KBM-7 (cell line): ENCODE results near the gene SOX1.

Experiments used
- DNase-seq: peaks from one replicate; pipeline ENCODE4 v3.0.0-alpha.2; 2015
- in situ Hi-C: fragments of 300-500 bp; cut with MboI; formaldehyde crosslinking; loops from 2 replicates; pipeline ENCODE4 v1.14.3; 2020; ENCODE audit warnings: low sequenced_read_pairs, low pct_unique_long_range_greater_than_20kb, mixed read lengths

The SOX1 gene

DNA sequence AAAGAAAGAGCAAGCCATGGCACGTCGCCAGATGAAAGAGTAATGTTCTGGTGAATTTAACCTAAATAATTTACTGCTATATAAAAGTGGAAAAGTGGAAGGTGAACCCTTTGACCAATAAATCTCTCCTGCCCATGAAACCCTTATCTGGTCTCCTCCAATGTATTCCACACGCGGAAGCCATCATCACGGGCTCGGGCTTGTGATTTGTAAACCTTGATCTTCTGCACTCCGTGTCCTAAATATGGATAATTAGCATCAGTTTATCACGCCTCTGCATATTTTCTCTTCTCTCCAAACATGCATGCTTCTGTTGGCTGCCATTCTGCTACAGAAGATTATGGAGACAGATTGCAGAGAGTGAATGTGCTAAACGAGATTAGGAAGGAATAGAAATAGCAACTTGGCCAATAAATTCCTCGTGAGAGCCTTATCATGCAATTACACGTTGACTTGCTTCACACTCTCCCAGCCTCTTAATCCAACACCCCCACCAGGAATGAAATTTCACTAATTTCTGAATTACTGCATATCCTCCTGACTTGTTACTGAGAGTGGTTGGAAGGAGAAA is 34.5 kb downstream of the SOX1 start:
- no peak for DNase-seq
- in situ Hi-C loops: no loop called here

DNA sequence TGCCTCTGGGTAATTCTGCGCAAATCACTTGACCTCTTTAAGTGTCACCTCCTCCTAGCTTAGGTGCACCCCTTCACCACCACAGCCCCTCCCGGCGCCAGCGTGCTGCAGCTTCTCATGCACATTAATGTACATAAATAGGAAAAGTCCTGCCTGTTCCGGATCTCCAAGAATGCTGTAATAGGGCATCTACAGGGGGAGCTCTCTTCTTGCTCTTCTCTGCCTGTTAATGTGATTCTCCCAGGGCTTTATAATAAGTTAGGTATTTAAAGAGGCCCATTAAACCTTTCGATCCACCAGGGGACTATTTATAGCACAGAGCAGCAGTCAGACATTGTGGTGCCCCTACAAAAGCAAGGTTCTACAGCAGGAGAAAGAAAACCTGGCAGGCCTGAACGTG is 35.3 kb downstream of the SOX1 start:
- in situ Hi-C loops: no loop called here
- no peak for DNase-seq

DNA sequence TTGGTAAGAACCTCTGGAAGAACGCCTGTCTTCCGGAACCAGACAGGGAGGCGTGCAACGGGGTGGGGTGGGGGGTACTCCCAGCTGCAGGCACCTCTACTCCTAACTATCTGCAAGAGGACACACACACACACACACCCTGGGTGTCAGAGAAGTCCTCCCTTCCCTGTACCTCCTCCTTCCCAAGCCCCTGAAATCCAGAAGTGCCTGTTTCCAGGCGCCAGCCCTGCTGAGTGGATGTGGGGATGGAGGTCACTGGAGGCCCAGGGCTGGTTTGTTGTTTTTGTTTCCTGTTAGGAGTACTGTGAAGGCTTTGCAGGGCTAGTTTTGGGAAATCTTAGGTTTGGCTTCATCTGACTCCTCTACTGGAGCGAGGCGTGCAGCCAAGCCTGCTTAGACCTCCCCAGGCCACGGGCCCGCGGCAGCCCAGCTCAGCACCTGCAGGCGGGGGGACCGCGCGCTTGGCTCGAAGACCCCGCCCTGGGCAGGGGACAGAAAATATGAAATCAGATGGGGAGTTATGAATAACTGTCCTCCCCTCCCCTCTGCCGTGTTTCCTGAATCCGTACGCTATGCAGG is 36.4 kb downstream of the SOX1 start:
- in situ Hi-C loops: no loop called here
- DNase-seq: no peak

DNA sequence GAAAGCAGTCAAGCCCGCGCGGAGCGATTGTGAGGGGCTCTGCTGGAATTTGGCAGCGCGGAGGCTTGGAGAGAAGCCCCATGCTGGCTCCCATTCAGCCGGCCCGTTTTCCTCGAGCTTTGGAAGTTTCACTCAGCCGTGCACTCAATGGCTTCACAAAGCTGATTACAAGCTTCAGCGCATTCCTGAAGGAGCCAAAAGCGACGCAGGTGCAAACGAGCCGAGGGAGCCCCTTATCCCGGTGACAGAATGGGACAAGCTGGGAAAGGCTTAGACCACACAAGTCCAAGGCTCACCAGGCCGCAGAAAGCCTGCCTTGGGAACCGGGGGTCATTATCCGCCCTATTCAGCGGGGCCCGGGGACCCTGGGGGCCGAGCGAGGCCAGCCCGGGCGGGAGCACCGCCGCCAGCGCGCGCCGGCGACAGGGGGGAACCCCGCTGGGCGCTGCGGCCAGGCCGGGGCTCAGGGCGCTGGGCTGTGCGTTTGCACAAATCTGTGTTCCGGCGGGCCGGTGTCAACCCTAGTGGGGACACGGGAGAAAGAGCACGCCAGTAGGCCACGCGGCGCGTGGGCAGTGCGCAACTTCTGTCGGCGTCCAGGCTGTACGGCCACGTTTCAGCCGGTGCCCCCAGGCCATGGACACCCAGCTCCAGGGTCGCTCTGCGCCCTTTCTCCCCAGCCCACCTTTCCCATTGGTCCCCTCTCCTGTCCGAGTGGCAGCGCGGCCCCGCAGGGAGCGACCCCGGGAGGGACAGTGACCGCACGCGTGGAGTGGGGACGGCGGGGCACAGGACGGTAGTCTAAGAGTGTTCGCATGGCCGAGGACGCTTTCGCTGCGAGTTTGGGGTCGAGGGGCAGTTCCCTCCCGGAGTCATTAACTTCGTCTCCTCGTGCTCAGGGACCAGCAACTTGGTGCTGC is 37.3 kb downstream of the SOX1 start:
- in situ Hi-C loops: no loop called here
- DNase-seq: no peak

DNA sequence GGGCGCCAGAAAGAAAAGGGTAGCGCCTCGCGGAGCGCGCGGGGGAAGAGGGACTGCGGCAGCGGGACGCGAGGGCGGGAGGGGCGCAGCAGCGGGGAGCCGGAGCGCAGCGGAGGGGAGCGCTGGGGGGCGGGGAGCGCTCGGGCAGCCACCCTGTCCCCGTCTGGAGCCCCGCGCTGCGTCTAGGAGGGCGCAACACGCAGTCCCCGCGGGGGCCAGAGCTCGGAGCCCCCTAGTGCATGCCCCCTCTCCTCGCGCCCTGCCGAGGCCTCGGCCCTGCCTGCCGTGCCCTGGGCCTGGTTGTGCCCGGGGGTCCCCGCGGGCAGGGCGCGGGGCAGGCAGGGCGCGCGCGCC is 37.9 kb downstream of the SOX1 start:
- in situ Hi-C loops: no loop called here
- no peak for DNase-seq

DNA sequence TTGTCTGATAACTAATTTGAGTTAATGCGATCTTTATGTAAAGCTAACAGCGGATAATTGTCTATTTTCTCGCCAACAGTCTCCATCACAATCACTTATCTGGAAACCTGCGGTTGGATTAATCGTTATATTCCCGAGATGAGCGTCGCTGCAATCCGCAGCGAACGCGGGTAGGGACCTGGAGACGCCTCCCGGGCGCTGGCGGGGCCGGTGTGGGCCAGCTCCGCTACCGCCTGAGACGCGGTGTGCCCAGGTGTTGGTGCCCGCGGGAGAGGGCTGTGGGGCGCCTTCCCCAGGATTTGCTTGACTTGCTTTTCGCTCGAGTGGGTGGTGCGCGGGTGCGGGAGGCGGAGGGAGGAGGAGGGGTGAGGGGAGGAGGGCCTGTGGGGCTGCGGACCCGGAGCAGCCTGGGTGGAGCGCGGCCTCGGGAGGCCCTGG is 38.3 kb downstream of the SOX1 start:
- DNase-seq: no peak
- in situ Hi-C loops: no loop called here

DNA sequence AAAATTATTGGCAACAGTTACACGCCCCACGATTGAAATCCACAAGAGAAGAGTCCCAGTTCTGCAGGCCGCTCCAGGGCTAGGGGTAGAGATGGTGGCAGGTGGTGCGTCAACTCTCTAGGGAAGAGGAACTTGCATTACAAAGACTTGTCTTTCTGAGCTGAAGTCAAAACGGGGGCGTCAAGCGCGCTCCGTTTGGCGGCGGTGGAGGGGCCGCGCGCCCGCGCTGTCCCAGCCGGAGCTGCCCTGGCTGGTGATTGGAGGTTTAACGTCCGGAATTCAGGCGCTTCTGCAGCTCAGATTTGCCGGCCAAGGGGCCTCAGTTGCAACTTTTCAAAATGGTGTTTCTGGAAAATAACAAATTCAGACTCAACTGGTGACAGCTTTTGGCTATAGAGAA is 38.9 kb downstream of the SOX1 start:
- in situ Hi-C loops: no loop called here
- DNase-seq: no peak

DNA sequence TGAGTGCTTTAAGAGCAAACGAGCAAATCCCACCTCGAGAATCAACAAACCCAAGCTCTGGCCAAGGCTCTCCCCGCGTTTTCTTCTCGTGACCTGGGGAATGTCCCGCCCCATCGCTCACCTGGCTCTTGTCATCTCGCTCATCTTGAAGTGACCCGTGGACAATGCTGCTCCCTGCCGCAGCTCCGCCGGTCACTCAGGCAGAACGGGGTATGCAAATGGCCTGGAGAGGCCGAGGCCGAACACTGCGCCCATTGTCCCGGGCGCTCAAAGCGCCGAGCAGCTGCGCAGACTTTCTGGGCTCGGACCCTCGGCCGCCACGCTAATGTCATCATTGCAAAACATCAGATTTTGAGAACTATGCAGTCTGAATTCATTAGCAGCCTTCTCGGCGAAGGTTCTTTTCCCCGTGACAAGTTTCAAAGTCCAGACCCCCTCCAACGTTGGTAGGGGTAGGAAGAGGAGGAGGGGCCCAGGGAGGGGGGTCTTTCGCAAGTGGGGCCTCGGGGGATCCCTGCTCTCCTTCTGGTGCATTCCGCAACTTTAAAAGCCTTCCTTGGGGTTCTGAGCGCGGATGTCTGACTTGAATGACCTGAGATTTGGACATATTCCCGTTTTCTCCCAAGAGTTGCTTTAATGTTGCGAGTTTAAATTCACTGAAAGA is 39.7 kb downstream of the SOX1 start:
- DNase-seq: no peak
- in situ Hi-C loops: no loop called here

DNA sequence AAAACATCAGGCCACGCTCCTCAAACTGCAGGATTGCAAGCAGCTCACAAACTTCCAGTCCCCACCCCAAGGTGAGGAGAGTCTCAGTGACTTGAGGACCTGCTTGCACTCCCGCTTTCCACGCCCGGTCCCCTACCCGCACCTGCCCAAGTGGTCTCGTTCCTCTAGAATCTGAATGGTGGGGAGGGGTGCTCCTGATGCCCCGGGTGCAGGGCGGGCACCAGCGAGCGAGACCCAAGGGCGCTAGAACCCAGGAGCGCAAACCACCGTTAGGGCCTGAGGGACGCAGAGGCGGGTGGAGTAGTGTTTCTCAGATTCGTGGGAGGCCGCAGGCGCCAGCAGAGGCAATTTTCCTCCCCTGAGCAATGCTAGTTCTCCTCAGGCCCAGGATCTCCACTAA is 40.3 kb downstream of the SOX1 start:
- in situ Hi-C loops: no loop called here

DNA sequence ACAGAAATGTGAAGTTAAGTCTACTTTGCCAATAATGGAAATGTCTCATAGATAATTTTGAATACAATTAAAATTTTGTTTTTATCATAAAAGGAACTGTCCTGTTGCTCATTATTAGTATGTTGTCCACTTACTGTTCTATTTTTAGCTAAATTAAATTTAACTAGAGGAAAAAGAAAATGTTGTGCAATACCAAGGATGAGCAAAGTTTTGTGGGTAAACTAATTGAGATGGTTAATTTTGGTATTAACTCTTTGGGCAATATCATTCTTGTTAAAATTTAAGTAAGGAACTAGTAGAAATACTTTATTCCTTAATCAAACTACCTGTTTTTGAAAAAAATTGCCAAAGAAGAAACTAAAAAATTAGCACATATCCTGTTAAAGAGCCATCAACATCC is 43.5 kb downstream of the SOX1 start:
- in situ Hi-C loops: no loop called here
- DNase-seq: no peak

More for the DNA sequence above, 40.3 kb downstream of the SOX1 start:
- no peak for DNase-seq

DNA sequence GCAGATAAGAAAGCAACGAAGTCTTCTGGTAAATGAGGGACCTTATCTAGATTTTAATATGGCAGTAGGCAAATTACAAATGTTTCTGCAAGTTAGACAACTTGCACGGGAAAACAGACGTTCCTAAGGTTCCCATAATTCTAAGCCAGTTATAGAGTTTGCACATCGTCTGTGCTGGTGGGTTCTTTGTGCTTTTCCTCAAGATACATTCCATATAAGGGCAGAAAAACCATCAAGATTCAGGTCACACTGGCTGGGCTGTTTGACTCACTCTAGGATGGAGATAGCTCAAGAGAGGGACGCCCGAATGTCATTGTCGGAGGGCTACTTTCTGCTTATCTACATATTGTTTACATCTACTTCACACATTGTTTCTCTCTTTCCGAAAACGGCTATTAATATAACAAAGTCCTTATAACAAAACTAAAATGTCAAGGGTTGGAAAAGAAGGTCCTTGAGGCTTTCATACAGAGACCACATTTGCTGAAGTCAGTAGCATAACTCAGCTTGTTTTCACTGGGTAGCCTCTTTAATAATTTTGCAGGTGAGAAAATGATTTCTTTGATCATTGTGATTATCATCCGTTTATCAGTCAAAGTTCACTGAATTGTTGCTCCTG is 44.4 kb downstream of the SOX1 start:
- no peak for DNase-seq
- in situ Hi-C loops: no loop called here

DNA sequence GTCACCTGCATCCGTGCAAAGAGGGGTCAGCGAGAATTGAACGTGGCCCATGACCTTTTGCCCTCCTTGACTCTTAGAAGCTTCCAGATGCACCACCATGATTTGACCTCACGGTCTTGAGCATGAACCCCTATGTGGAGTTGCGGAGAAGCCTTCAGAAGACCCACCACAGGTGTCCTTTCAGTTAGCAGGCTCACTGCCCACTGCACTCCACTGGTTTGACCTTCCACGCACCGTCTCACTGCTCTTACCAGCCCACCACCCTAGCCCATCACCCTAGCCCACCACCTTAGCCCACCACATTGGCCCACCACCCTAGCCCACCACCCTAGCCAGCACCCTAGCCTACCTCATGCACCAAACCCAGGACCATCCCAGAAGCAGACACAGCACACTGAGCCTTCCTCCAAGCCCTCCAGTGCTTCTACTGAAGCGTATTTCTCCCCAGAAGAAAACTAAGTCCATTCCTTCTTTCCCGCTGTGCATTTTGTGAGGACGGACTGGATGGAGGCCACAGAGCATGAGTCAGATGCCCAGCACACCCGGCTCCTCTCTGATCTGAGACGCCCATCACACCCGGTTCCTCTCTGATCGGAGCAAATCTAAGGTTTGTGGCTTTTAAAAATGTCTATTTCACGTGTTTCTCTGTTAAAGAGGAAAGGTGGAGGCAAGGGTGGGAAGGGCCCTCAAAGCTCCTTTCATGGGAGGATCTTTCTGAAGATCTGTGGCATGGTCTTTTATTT is 45.8 kb downstream of the SOX1 start:
- in situ Hi-C loops: no loop called here
- no peak for DNase-seq

DNA sequence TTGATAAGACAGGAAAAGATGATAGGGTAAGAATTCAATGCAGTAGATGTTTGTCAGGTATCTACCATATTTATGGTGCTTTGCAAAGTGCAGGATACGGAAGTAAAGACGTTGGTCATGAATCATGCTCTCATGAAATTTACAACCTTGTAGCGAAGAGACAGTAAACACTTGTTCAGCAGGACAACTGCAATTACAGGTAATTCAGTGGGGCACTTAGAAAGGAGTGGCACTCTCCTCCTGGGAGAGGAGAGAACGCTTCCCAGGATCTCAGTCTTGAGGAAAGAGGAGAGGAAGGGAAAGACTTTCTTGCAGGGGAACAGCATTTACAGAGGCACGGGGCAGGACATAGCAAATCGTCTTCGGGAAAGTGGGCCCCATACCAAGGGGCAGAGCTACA is 46.4 kb downstream of the SOX1 start:
- DNase-seq: no peak
- in situ Hi-C loops: no loop called here

DNA sequence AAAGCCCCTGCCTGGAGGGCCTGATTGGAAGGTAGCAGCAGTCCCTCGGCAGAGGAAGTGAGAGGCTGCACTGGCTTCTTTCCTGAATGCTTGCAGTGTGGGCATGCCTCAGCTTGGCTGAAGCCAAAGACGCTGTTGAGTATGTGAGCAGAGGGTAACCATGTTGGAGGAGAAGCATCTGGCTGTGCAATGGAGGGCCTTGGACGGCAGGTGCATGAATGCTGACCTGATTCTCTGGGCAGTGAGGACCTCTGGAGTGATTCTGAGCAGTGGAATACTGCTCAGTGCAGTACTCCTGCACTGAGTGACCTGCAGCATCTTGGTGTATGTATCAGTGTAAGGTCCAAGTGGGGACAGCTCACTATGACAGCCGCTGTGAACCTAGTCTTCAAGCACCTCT is 46.9 kb downstream of the SOX1 start:
- in situ Hi-C loops: no loop called here
- no peak for DNase-seq

DNA sequence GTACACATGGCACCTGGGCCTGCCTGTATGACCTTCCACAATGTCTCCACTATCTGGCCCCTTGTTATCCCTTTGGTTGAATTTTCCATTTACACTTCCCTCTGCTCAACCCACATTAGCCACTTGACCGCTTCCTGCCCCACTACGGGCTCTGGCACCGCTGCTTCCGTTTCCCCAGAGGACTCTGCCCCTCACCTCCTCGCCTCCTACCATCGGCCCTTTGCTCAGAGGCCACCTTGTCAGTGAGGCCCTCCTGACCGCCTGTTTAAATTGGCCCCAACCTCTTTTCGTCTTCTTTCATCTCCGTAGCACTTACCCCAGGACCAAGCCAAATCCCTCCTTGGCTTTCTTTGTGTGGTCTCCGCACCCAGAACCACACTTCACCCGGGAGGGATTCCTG is 47.4 kb downstream of the SOX1 start:
- no peak for DNase-seq
- in situ Hi-C loops: no loop called here

DNA sequence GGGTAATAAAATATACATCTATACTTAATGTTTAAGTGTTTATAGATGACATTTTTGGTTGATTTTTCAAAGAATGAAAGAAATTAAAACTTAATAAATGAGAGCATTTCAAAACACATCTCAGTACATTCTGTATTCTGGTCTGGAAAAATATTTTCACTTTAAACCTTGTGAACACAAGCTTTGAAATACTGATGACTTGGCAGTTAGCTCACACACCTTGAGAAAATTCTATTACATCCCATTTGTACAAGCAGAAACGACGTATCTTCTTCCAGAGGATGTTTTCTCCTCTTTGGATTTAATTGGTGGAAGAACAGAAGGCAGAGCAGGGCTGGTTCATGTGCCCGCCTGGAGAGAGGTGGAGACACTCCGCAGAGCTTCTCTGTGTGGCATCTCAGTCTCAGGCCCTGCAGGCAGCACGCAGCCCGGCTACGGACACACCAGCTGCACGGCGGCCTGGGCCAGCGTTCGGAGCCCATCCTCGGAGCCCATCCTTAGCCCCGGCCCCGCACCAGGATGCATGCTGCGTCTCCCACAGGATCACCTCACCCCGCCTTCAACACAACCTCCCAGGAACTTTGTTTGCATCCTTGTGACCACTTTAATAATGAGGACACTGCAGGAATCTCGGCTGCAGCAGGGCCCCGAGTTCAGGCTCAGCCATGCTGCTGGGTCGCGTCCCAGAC is 48.6 kb downstream of the SOX1 start:
- no peak for DNase-seq
- in situ Hi-C loops: no loop called here

DNA sequence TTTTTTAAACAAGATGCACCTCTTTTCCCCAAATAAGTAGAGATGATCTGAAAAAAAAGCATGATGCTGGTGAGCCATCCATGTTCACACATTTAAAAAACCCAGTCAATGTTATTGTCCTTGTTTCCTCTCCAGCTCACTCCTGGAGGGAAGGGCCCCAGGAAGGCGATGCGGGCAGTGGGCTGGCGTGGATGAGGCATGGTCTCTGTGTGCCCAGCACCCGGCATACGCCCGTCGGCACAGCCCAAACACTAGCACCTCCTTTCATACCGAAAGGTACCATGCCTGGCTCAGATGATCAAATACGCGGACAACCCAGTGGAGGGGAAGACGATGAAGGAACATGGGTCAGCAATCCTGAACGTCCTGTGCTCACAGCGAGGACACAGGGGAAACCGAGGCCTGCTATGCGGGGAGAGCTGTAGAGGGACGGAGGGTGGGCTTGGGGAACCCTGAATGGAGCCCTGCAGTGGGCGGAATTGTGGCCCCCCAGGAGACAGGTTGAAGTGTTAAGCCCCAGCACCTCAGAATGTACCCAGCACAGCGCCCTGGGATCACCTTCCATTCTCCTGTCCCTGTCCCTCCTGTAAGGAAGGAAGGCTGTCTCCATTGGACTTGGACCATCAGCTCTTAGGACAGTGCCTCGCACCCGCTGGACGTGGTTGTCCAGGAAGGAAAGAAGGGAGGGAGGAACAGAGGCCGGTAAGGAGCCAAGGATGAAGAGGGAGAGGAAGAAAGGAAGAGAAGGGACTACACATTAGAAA is 49.4 kb downstream of the SOX1 start:
- in situ Hi-C loops: no loop called here
- no peak for DNase-seq
